ENCODE results near the gene LCP2. TPM values are rescaled to one million over a fixed set of nuclear protein-coding genes. Genes with fewer than 3 reads are reported as not detected.

The LCP2 gene
- total and polyA plus RNA-seq, 12 donors, result 2.7 to 35.1 (median 4.6) TPM

- H3K4me1 ChIP-seq, result peaks cover 6 to 60% (median 16%) of the 10 kb centered on the region in 9 donors
- H3K27me3 ChIP-seq, result no peaks in the 10 kb centered on the region
- intact Hi-C loops (cut with DNase I), result loop anchor here in 1 of 10 donors (5.0 kb wide), 1 partner anchor 41 kb away; no protein-coding TSS in a partner anchor
- TF ChIP-seq CTCF (IDR thresholded peaks at IDR 0.05), result no peak
- H3K36me3 ChIP-seq, result no peaks in the 10 kb centered on the region
- no peak overlapping the region for H3K4me3 ChIP-seq
- H3K9me3 ChIP-seq, result no peaks in the 10 kb centered on the region
- ATAC-seq (no peak), DNase-seq (no peak)
- 91 to 92% methylated on average over 2 of the region's 2 CpGs for WGBS, 2 donors
- peak overlapping the region in 1 of 10 donors; percentile 44 for H3K27ac ChIP-seq
These were observed 30.3 kb upstream of the LCP2 start for GRCh38 chr5:170327829-170328228.

GRCh38 chr5:170327168-170327567 lies 29.6 kb upstream of the LCP2 start:
- no peak overlapping the region for H3K4me3 ChIP-seq
- no peak for TF ChIP-seq CTCF (IDR thresholded peaks at IDR 0.05)
- peak overlapping the region in 1 of 10 donors; percentile 44 for H3K27ac ChIP-seq
- DNase-seq, result no peak
- H3K36me3 ChIP-seq, result no peaks in the 10 kb centered on the region
- intact Hi-C loops (cut with DNase I), result loop anchor here in 1 of 10 donors (5.0 kb wide), 1 partner anchor 40 kb away; no protein-coding TSS in a partner anchor
- no peaks in the 10 kb centered on the region for H3K27me3 ChIP-seq
- peaks cover 6 to 54% (median 16%) of the 10 kb centered on the region in 9 donors for H3K4me1 ChIP-seq
- ATAC-seq, result no peak
- H3K9me3 ChIP-seq, result no peaks in the 10 kb centered on the region
- WGBS, 2 donors, result 55 to 59% methylated on average over 4 of the region's 4 CpGs

GRCh38 chr5:170319301-170319700 lies 21.7 kb upstream of the LCP2 start:
- H3K9me3 ChIP-seq, result no peaks in the 10 kb centered on the region
- no peak overlapping the region for H3K4me3 ChIP-seq
- H3K36me3 ChIP-seq, result no peaks in the 10 kb centered on the region
- intact Hi-C loops (cut with DNase I), result no loop called here
- no peak for TF ChIP-seq CTCF (IDR thresholded peaks at IDR 0.05)
- peaks cover 4 to 18% (median 16%) of the 10 kb centered on the region in 9 donors for H3K4me1 ChIP-seq
- no peaks in the 10 kb centered on the region for H3K27me3 ChIP-seq
- no peak for DNase-seq
- no peak overlapping the region for H3K27ac ChIP-seq
- 86 to 88% methylated on average over 5 of the region's 5 CpGs for WGBS, 2 donors
- ATAC-seq, result no peak

GRCh38 chr5:170317499-170317898 lies 19.9 kb upstream of the LCP2 start:
- H3K4me3 ChIP-seq, result no peak overlapping the region
- no peaks in the 10 kb centered on the region for H3K27me3 ChIP-seq
- ATAC-seq (no peak), DNase-seq (no peak)
- H3K9me3 ChIP-seq, result no peaks in the 10 kb centered on the region
- intact Hi-C loops (cut with DNase I), result no loop called here
- H3K27ac ChIP-seq, result no peak overlapping the region
- TF ChIP-seq CTCF (IDR thresholded peaks at IDR 0.05), result no peak
- peaks cover 4 to 35% (median 16%) of the 10 kb centered on the region in 9 donors for H3K4me1 ChIP-seq
- H3K36me3 ChIP-seq, result no peaks in the 10 kb centered on the region
- WGBS, 2 donors, result 94 to 98% methylated on average over 3 of the region's 3 CpGs
